Measurements from ENCODE around the gene NCOA5.

- TF ChIP-seq, protein P1, sequence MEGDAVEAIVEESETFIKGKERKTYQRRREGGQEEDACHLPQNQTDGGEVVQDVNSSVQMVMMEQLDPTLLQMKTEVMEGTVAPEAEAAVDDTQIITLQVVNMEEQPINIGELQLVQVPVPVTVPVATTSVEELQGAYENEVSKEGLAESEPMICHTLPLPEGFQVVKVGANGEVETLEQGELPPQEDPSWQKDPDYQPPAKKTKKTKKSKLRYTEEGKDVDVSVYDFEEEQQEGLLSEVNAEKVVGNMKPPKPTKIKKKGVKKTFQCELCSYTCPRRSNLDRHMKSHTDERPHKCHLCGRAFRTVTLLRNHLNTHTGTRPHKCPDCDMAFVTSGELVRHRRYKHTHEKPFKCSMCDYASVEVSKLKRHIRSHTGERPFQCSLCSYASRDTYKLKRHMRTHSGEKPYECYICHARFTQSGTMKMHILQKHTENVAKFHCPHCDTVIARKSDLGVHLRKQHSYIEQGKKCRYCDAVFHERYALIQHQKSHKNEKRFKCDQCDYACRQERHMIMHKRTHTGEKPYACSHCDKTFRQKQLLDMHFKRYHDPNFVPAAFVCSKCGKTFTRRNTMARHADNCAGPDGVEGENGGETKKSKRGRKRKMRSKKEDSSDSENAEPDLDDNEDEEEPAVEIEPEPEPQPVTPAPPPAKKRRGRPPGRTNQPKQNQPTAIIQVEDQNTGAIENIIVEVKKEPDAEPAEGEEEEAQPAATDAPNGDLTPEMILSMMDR (IDR thresholded peaks at IDR 0.05), result no peak
- no peak for TF ChIP-seq POLR2A (IDR thresholded peaks at IDR 0.05)
- TF ChIP-seq POLR2AphosphoS5 (IDR thresholded peaks at IDR 0.05), result no peak
- no peak for TF ChIP-seq EP300 (IDR thresholded peaks at IDR 0.05)
These were observed 40.6 kb downstream of the NCOA5 start for GRCh38 chr20:46049190-46049589.
